Stimulated activated CD4-positive, alpha-beta T cell treated with anti-CD3 and anti-CD28 coated beads, Interleukin-4, amount 100 ng/mL, for 1 hour (primary cell): Measurements from ENCODE around the gene IL17RC.
"Not testable (repeated sequence)": the region's sequence is repeated elsewhere in the genome, so short reads cannot be mapped to it uniquely, and the experiment has no call there.

Source experiments
- DNase-seq: peaks from one replicate; pipeline ENCODE4 v3.0.0-alpha.2; 2020

IL17RC gene

GRCh38 chr3:9915254-9916141 is 1.4 kb upstream of the IL17RC start:
- DNase-seq = peak; percentile 43

- DNase-seq = no peak
Observed at GRCh38 chr3:9916346-9916733, 558 bp upstream of the IL17RC start.

- no peak for DNase-seq
Observed at GRCh38 chr3:9917820-9918219, 922 bp downstream of the IL17RC start.

GRCh38 chr3:9918261-9919038 is 1.6 kb downstream of the IL17RC start:
- no peak for DNase-seq

- no peak for DNase-seq
Observed at GRCh38 chr3:9928158-9928557, 11.3 kb downstream of the IL17RC start.

GRCh38 chr3:9930804-9931418 is 14.0 kb downstream of the IL17RC start:
- DNase-seq = no peak

- DNase-seq = no peak
Observed at GRCh38 chr3:9932535-9932842, 15.6 kb downstream of the IL17RC start.

- DNase-seq = peak; percentile 92
Observed at GRCh38 chr3:9932843-9933560, 16.1 kb downstream of the IL17RC start.

GRCh38 chr3:9933561-9934234 is 16.8 kb downstream of the IL17RC start, which contains the start of gene CRELD1:
CRELD1 (plus strand) TSS chr3:9933834; CDS start chr3:9934439, 605 bp downstream.
- peak; percentile 96 for DNase-seq

- DNase-seq = no peak
Observed at GRCh38 chr3:9934235-9934621, 17.3 kb downstream of the IL17RC start.

GRCh38 chr3:9934993-9935392 is 18.1 kb downstream of the IL17RC start:
- DNase-seq = no peak

- no peak for DNase-seq
Observed at GRCh38 chr3:9935966-9936510, 19.1 kb downstream of the IL17RC start.

- DNase-seq = no peak
Observed at GRCh38 chr3:9937486-9938238, 20.8 kb downstream of the IL17RC start.

GRCh38 chr3:9938966-9939365 is 22.1 kb downstream of the IL17RC start:
- DNase-seq = no peak

- not testable (repeated sequence) for DNase-seq
Observed at GRCh38 chr3:9939906-9940305, 23.0 kb downstream of the IL17RC start.

GRCh38 chr3:9940746-9941145 is 23.8 kb downstream of the IL17RC start:
- DNase-seq = no peak

- no peak for DNase-seq
Observed at GRCh38 chr3:9942164-9942563, 25.3 kb downstream of the IL17RC start.

- no peak for DNase-seq
Observed at GRCh38 chr3:9942934-9943690, 26.2 kb downstream of the IL17RC start.

GRCh38 chr3:9944271-9944670 is 27.4 kb downstream of the IL17RC start:
- DNase-seq = no peak

- DNase-seq = no peak
Observed at GRCh38 chr3:9945358-9945757, 28.5 kb downstream of the IL17RC start.
